ENCODE results near the gene EFHB. TPM values are rescaled to one million over a fixed set of nuclear protein-coding genes. Genes with fewer than 3 reads are reported as not detected.
"Not testable (repeated sequence)": the region's sequence is repeated elsewhere in the genome, so short reads cannot be mapped to it uniquely, and the experiment has no call there.

EFHB gene
- total RNA-seq, 1 donor from 2014 or later = 0.58 TPM

DNA sequence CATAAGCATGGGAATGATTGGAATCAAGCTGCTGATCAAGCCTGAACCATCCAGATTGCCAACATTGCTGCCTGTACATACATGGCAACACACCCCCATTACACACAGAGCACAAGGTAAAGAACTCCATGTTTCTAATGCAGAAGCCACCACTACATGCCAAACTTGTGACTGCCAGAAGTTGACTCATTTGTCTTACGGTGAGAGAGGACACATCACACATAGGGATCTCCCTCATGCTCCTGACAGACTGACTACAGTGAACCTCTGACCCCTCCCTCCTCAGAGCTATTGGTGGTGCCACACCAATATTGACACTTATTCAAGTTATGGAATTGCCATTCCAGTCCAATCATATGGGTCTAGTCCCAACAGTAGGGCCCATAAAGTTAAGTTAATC is 42.3 kb downstream of the EFHB start:
- no peaks in the 10 kb centered on the region for H3K27me3 ChIP-seq (ENCODE audit: low read depth)
- H3K4me1 ChIP-seq = peaks cover 18% of the 10 kb centered on the region
- intact Hi-C loops (cut with micrococcal nuclease) = no loop called here
- TF ChIP-seq, protein P1, sequence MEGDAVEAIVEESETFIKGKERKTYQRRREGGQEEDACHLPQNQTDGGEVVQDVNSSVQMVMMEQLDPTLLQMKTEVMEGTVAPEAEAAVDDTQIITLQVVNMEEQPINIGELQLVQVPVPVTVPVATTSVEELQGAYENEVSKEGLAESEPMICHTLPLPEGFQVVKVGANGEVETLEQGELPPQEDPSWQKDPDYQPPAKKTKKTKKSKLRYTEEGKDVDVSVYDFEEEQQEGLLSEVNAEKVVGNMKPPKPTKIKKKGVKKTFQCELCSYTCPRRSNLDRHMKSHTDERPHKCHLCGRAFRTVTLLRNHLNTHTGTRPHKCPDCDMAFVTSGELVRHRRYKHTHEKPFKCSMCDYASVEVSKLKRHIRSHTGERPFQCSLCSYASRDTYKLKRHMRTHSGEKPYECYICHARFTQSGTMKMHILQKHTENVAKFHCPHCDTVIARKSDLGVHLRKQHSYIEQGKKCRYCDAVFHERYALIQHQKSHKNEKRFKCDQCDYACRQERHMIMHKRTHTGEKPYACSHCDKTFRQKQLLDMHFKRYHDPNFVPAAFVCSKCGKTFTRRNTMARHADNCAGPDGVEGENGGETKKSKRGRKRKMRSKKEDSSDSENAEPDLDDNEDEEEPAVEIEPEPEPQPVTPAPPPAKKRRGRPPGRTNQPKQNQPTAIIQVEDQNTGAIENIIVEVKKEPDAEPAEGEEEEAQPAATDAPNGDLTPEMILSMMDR (IDR thresholded peaks at IDR 0.05; ENCODE audit: borderline replicate concordance) = no peak
- H3K9me3 ChIP-seq (replicated peaks) = no peaks in the 10 kb centered on the region
- no peaks in the 10 kb centered on the region for H3K36me3 ChIP-seq
- DNase-seq = no peak
- H3K27ac ChIP-seq (replicated peaks) = no peak overlapping the region
- H3K4me3 ChIP-seq = no peak overlapping the region

DNA sequence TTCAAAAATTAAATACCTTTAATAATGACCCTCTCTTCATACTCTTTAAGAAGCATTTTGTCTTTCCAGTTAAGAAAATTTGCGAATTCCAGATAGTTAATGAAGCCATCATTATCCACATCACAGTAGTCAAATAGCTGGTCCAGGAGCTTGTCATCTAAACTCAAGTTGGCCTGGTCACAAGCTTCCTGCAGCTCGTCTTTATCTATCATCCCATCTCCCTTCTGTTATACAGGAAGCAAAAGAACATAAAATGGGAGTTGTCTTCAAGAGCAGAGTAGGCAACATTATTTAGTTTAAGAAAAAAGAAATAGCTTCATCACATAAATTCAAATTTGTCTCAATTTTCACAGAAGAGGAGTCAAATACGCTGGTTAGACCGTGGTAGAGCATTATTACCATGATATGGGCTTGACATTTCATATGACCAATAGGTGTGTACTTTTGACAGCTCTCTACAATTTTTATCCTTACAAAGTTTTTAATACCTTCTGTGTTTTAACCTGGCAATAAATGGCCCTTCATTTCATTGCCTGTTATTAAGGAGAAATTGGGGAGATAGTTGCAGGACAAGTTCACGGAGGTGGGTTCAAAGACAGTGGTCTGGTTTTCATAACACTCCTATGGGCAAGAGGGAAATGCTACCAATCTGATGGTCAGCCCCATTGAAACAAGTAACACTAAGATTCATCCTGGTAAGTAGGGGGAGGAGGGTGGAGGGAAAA is 45.4 kb downstream of the EFHB start:
- Histone ChIP-seq H3K4me3 (peak overlapping the region; percentile 42), H3K9me3 (replicated peaks) (no peaks in the 10 kb centered on the region), H3K27ac (replicated peaks) (peak overlapping the region; percentile 77), H3K36me3 (no peaks in the 10 kb centered on the region), H3K27me3 (ENCODE audit: low read depth) (no peaks in the 10 kb centered on the region), H3K4me1 (peaks cover 21% of the 10 kb centered on the region)
- DNase-seq = no peak
- intact Hi-C loops (cut with micrococcal nuclease) = no loop called here
- TF ChIP-seq, protein P1 (IDR thresholded peaks at IDR 0.05; ENCODE audit: borderline replicate concordance) = no peak

DNA sequence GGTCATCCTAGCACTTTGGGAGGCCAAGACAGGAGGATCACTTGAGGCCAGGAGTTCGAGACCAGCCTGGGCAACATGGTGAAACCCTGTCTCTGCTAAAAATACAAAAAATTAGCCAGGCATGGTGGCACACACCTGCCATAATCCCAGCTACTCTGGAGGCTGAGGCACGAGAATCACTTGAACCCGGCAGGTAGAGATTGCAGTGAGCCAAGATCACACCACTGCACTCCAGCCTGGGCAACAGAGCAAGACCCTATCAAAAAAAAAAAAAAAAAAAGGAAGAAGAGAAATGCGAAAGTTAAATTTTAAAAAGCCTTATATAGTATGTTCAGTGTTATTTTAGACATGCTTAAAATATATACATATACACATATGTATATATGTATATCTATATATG is 46.9 kb downstream of the EFHB start:
- H3K4me3 ChIP-seq; H3K9me3 ChIP-seq (replicated peaks); H3K27ac ChIP-seq (replicated peaks); intact Hi-C loops (cut with micrococcal nuclease); DNase-seq; H3K36me3 ChIP-seq; H3K27me3 ChIP-seq (ENCODE audit: low read depth): not testable (repeated sequence)
- peaks cover 21% of the 10 kb centered on the region for H3K4me1 ChIP-seq

DNA sequence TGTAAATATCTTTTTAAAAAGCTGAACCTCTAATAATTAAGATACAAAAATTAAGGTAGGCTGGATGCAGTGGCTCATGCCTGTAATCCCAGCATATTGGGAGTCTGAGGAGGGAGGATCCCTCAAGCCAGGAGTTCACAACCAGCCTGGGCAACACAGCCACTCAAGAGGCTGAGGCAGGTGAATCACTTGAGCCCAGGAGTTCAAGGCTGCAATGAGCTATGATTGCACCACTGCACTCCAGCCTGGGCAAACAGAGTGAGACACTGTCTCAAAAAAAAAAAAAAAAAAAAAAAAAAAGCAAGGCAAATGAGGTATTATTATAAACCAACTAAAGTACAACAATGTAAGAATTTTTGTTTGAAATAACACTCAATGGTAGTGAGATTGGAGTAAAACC is 47.6 kb downstream of the EFHB start:
- H3K36me3 ChIP-seq = no peaks in the 10 kb centered on the region

DNA sequence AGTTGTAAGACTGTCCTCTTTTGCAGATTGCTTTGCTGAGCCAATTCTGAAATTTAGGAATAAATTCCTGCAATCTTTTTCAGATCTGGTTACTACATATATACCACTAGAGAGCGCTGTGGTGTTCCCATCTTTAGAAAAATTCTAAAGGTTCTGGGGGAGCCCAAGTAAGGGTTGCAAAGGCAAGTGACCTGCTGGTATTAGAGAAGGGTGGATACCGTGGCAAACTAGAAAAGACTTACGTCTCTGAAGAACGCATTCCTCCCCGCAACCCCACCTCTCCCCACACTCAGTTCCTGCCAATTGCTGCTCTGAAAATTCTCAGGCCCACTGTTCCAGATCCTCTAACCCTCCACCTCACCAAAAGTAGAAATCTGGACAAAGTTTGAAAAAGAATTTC is 48.5 kb downstream of the EFHB start:
- intact Hi-C loops (cut with micrococcal nuclease) = no loop called here
- TF ChIP-seq, protein P1 (IDR thresholded peaks at IDR 0.05; ENCODE audit: borderline replicate concordance) = peak; percentile 66
- no peak for DNase-seq

More for the DNA sequence above, 47.6 kb downstream of the EFHB start:
- TF ChIP-seq, protein P1 (IDR thresholded peaks at IDR 0.05; ENCODE audit: borderline replicate concordance) = no peak
- no peak overlapping the region for H3K27ac ChIP-seq (replicated peaks)
- peaks cover 21% of the 10 kb centered on the region for H3K4me1 ChIP-seq
- no peak for DNase-seq
- intact Hi-C loops (cut with micrococcal nuclease) = no loop called here
- no peak overlapping the region for H3K4me3 ChIP-seq
- no peaks in the 10 kb centered on the region for H3K9me3 ChIP-seq (replicated peaks)
- H3K27me3 ChIP-seq (ENCODE audit: low read depth) = no peaks in the 10 kb centered on the region

DNA sequence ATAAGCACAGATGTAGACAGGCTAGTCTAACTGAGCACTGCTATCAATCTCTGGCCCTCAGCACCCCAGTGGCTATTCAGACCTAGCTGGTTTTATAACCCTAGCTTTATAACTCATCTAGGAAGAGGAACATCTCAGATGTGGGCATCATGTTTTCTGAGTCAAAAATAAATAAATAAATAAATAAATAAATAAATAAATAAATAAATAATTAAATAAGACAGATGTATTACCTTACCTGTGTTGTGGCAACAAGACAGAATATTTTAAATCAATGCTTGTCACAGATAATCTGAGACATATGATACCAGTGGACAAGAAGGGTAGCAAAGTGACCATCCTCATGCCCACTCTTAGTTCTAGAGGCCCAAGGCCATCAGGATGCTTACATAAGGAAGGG is 52.2 kb downstream of the EFHB start:
- intact Hi-C loops (cut with micrococcal nuclease) = no loop called here
- H3K4me3 ChIP-seq = no peak overlapping the region

More for the DNA sequence above, 48.5 kb downstream of the EFHB start:
- no peaks in the 10 kb centered on the region for H3K36me3 ChIP-seq
- no peak overlapping the region for H3K4me3 ChIP-seq
- H3K9me3 ChIP-seq (replicated peaks) = no peaks in the 10 kb centered on the region
- H3K27ac ChIP-seq (replicated peaks) = no peak overlapping the region
- H3K4me1 ChIP-seq = peaks cover 21% of the 10 kb centered on the region
- no peaks in the 10 kb centered on the region for H3K27me3 ChIP-seq (ENCODE audit: low read depth)

More for the DNA sequence above, 52.2 kb downstream of the EFHB start:
- Histone ChIP-seq H3K27me3 (ENCODE audit: low read depth) (no peaks in the 10 kb centered on the region), H3K36me3 (no peaks in the 10 kb centered on the region), H3K4me1 (peaks cover 3% of the 10 kb centered on the region), H3K27ac (replicated peaks) (no peak overlapping the region), H3K9me3 (replicated peaks) (no peaks in the 10 kb centered on the region)
- DNase-seq = no peak
- TF ChIP-seq, protein P1 (IDR thresholded peaks at IDR 0.05; ENCODE audit: borderline replicate concordance) = no peak

Data from left ventricle myocardium inferior (tissue), 1 donor.